Body of pancreas (tissue), 4 donors: ENCODE data around the gene ATP5F1A.

Experiments used
- POLR2A ChIP-seq, 3 donors: fragments of 450-650 bp; IDR thresholded peaks; one replicate each; pipeline ENCODE4 v1.6.1; 2016; ENCODE audit warnings: antibody characterized with exemption in 3 of 3, mild to moderate bottlenecking in 2 of 3
- TF ChIP-seq, protein P1 (sequence below), 7 experiments: fragments of 450-650 bp in 4 of 7; fragments of 200-600 bp in 3 of 7; sonication (generic) in 3 of 7; IDR thresholded peaks; one replicate each; pipeline ENCODE4 v1.5.1; 2016 to 2019; ENCODE audit warnings: antibody characterized with exemption in 7 of 7

DNA sequence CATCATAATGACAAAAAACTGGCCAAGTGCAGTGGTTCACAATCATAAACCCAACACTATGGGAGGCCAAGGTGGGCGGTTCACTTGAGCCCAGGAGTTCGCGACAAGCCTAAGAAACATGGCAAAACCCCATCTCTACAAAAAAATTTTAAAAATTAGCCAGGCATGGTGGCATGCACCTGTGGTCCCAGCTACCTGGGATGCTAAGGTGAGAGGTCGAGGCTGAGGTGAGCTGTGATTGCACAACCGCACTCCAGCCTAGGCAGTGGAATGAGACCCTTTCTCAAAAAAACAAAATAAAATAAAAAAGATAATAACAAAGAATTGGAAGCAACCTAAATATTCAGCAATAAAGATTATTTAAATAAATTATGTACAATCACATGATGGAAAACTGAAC is 47.8 kb downstream of the ATP5F1A start:
- TF ChIP-seq, protein P1, sequence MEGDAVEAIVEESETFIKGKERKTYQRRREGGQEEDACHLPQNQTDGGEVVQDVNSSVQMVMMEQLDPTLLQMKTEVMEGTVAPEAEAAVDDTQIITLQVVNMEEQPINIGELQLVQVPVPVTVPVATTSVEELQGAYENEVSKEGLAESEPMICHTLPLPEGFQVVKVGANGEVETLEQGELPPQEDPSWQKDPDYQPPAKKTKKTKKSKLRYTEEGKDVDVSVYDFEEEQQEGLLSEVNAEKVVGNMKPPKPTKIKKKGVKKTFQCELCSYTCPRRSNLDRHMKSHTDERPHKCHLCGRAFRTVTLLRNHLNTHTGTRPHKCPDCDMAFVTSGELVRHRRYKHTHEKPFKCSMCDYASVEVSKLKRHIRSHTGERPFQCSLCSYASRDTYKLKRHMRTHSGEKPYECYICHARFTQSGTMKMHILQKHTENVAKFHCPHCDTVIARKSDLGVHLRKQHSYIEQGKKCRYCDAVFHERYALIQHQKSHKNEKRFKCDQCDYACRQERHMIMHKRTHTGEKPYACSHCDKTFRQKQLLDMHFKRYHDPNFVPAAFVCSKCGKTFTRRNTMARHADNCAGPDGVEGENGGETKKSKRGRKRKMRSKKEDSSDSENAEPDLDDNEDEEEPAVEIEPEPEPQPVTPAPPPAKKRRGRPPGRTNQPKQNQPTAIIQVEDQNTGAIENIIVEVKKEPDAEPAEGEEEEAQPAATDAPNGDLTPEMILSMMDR (IDR thresholded peaks at IDR 0.05): no peak
- TF ChIP-seq POLR2A (IDR thresholded peaks at IDR 0.05): no peak
